Motor neuron (in vitro differentiated cells): ENCODE data around the gene CCDC43. TPM values are rescaled to one million over a fixed set of nuclear protein-coding genes. Genes with fewer than 3 reads are reported as not detected.
A peak's percentile ranks its signal among the peaks of the same experiment; 100 is the strongest.
"Not testable (repeated sequence)": the region's sequence is repeated elsewhere in the genome, so short reads cannot be mapped to it uniquely, and the experiment has no call there.

ENCODE experiments used
- ATAC-seq, 8 experiments: fragments of 200-7000 bp; cut with Tn5 transposase; replicated peaks in 6 of 8; 2 replicates each; pipeline ENCODE4 v1.8.0; 2021; ENCODE audit warnings: mild to moderate bottlenecking in 8 of 8, moderate library complexity in 8 of 8
- H3K27ac ChIP-seq, 2 donors: fragments of 250-450 bp; sonication (Bioruptor Pico); 2 replicates each; pipeline ENCODE4 v1.9.0; 2021; ENCODE audit warnings: antibody characterized with exemption in 2 of 2, mild to moderate bottlenecking in 2 of 2, moderate library complexity in 1 of 2
- H3K4me1 ChIP-seq, 2 donors: fragments of 250-450 bp; sonication (Bioruptor Pico); replicated peaks in 1 of 2; 2 replicates each; pipeline ENCODE4 v1.6.1; 2021; ENCODE audit warnings: antibody characterized with exemption in 2 of 2, mild to moderate bottlenecking in 2 of 2, moderate library complexity in 1 of 2
- H3K4me3 ChIP-seq, 5 donors: fragments of 250-450 bp; sonication (Bioruptor Pico); 2 replicates each; pipeline ENCODE4 v1.9.0; 2021; ENCODE audit warnings: antibody characterized with exemption in 5 of 5, mild to moderate bottlenecking in 5 of 5, moderate library complexity in 4 of 5
- WGBS, 10 experiments: fragments of 450-650 bp; shearing (Covaris generic); methylation state at CpG; one replicate each; pipeline ENCODE4 v1.0.0; 2022; 5-methylcytosine and 5-hydroxymethylcytosine counted together
- in situ Hi-C, 9 experiments: fragments of 400-800 bp; cut with MboI; loops; one replicate each; pipeline ENCODE4 v1.15.0; 2021; ENCODE audit warnings: low sequenced_read_pairs in 9 of 9, low pct_unique_long_range_greater_than_20kb in 2 of 9; ENCODE audit not compliant: unreplicated experiment in 9 of 9
- total RNA-seq, 8 experiments: library from RNA; unstranded; fragments of 300-600 nt; gene quantifications; 2 replicates each; pipeline versions ENCODE4 v1.2.3 to v1.2.4, GENCODE V29; 2022

Gene CCDC43
- total RNA-seq, 8 experiments from 2014 or later, result 25.6 to 40.7 (median 31.5) TPM

- peak in 6 of 8 experiments; percentile 38 to 92 (median 67) for ATAC-seq
- Histone ChIP-seq H3K4me3 (peak within 1 kb of the TSS in 4 of 5 donors; percentile 13 to 26 (median 14)), H3K4me1 (no peaks in the 10 kb centered on the region), H3K27ac (no peak within 1 kb of the TSS)
- 22 to 100% (median 27%) methylated on average over 1 to 14 of the region's 57 CpGs; no CpG with 5 or more reads in 3 of the 10 experiments for WGBS, 10 experiments
- in situ Hi-C loops, result loop anchor here in 1 of 9 experiments (25.0 kb wide), 1 partner anchor 244 kb away; no protein-coding TSS in a partner anchor
These were observed 33.4 kb downstream of the CCDC43 start, which contains the start of gene MEIOC for GRCh38 chr17:44655983-44656710. Gene MEIOC (plus strand): TSS chr17:44656468. CDS start chr17:44656614, 146 bp downstream.

- ATAC-seq, result no peak
- Histone ChIP-seq H3K27ac (no peak overlapping the region), H3K4me3 (no peak overlapping the region), H3K4me1 (no peaks in the 10 kb centered on the region)
- in situ Hi-C loops, result loop anchor here in 1 of 9 experiments (25.0 kb wide), 1 partner anchor 242 kb away; no protein-coding TSS in a partner anchor
- 80 to 100% (median 80%) methylated on average over 1 of the region's 1 CpG; no CpG with 5 or more reads in 7 of the 10 experiments for WGBS, 10 experiments
These were observed 35.6 kb downstream of the CCDC43 start for GRCh38 chr17:44653954-44654353.

GRCh38 chr17:44653384-44653783, 36.2 kb downstream of the CCDC43 start:
- in situ Hi-C loops, result loop anchor here in 1 of 9 experiments (25.0 kb wide), 1 partner anchor 241 kb away; no protein-coding TSS in a partner anchor
- H3K4me1 ChIP-seq, result no peaks in the 10 kb centered on the region
- 20 to 100% (median 94%) methylated on average over 1 to 3 of the region's 3 CpGs; no CpG with 5 or more reads in 2 of the 10 experiments for WGBS, 10 experiments
- no peak overlapping the region for H3K4me3 ChIP-seq
- H3K27ac ChIP-seq, result no peak overlapping the region
- ATAC-seq, result no peak

GRCh38 chr17:44652727-44653126, 36.8 kb downstream of the CCDC43 start:
- Histone ChIP-seq H3K27ac (no peak overlapping the region), H3K4me3 (no peak overlapping the region), H3K4me1 (no peaks in the 10 kb centered on the region)
- ATAC-seq, result no peak
- WGBS, 10 experiments, result 56 to 100% (median 86%) methylated on average over 1 to 8 of the region's 8 CpGs
- in situ Hi-C loops, result loop anchor here in 1 of 9 experiments (25.0 kb wide), 1 partner anchor 240 kb away; no protein-coding TSS in a partner anchor

- WGBS, 10 experiments, result 51 to 88% (median 71%) methylated on average over 2 to 5 of the region's 5 CpGs; no CpG with 5 or more reads in 1 of the 10 experiments
- ATAC-seq, result no peak
- in situ Hi-C loops, result loop anchor here in 1 of 9 experiments (25.0 kb wide), 1 partner anchor 239 kb away; no protein-coding TSS in a partner anchor
- Histone ChIP-seq H3K4me3 (no peak overlapping the region), H3K4me1 (no peaks in the 10 kb centered on the region), H3K27ac (no peak overlapping the region)
These were observed 38.3 kb downstream of the CCDC43 start for GRCh38 chr17:44651228-44651627.

GRCh38 chr17:44648963-44649362, 40.6 kb downstream of the CCDC43 start:
- Histone ChIP-seq H3K27ac (no peak overlapping the region), H3K4me3 (no peak overlapping the region), H3K4me1 (no peaks in the 10 kb centered on the region)
- in situ Hi-C loops, result loop anchor here in 6 of 9 experiments (25.0 kb wide), 2 partner anchors 112 to 237 kb away; no protein-coding TSS in a partner anchor
- 50 to 100% (median 83%) methylated on average over 1 to 2 of the region's 2 CpGs; no CpG with 5 or more reads in 3 of the 10 experiments for WGBS, 10 experiments
- ATAC-seq, result no peak

- no peak for ATAC-seq
- H3K4me1 ChIP-seq, result no peaks in the 10 kb centered on the region
- no peak overlapping the region for H3K27ac ChIP-seq
- no peak overlapping the region for H3K4me3 ChIP-seq
- in situ Hi-C loops, result loop anchor here in 6 of 9 experiments (25.0 kb wide), 2 partner anchors 110 to 235 kb away; no protein-coding TSS in a partner anchor
These were observed 41.8 kb downstream of the CCDC43 start for GRCh38 chr17:44647736-44648135.

GRCh38 chr17:44646280-44646679, 43.3 kb downstream of the CCDC43 start:
- Histone ChIP-seq H3K4me3 (no peak overlapping the region), H3K4me1 (no peaks in the 10 kb centered on the region), H3K27ac (no peak overlapping the region)
- WGBS, 10 experiments, result 25 to 100% (median 84%) methylated on average over 1 to 4 of the region's 4 CpGs
- in situ Hi-C loops, result loop anchor here in 6 of 9 experiments (25.0 kb wide), 2 partner anchors 109 to 234 kb away; no protein-coding TSS in a partner anchor
- ATAC-seq, result no peak

- in situ Hi-C loops, result loop anchor here in 6 of 9 experiments (25.0 kb wide), 2 partner anchors 108 to 233 kb away; no protein-coding TSS in a partner anchor
- H3K4me1 ChIP-seq, result no peaks in the 10 kb centered on the region
- no peak overlapping the region for H3K4me3 ChIP-seq
- no peak overlapping the region for H3K27ac ChIP-seq
- ATAC-seq, result no peak
- 68 to 100% (median 72%) methylated on average over 1 to 8 of the region's 12 CpGs; no CpG with 5 or more reads in 5 of the 10 experiments for WGBS, 10 experiments
These were observed 44.2 kb downstream of the CCDC43 start for GRCh38 chr17:44645341-44645740.

GRCh38 chr17:44642834-44643233, 46.7 kb downstream of the CCDC43 start:
- no peaks in the 10 kb centered on the region for H3K4me1 ChIP-seq
- no peak overlapping the region for H3K4me3 ChIP-seq
- in situ Hi-C loops, result loop anchor here in 6 of 9 experiments (25.0 kb wide), 2 partner anchors 106 to 231 kb away; no protein-coding TSS in a partner anchor
- H3K27ac ChIP-seq, result no peak overlapping the region
- no peak for ATAC-seq
- WGBS, 10 experiments, result 0 to 100% (median 59%) methylated on average over 1 to 6 of the region's 7 CpGs

GRCh38 chr17:44637066-44637465, 52.5 kb downstream of the CCDC43 start:
- Histone ChIP-seq H3K4me1 (no peaks in the 10 kb centered on the region), H3K4me3 (no peak overlapping the region), H3K27ac (no peak overlapping the region)
- in situ Hi-C loops, result loop anchor here in 7 of 9 experiments (10.0 to 25.0 kb wide), 3 partner anchors 100 to 225 kb away; no protein-coding TSS in a partner anchor
- ATAC-seq, result no peak
- 17 to 100% (median 79%) methylated on average over 1 of the region's 1 CpG; no CpG with 5 or more reads in 6 of the 10 experiments for WGBS, 10 experiments

GRCh38 chr17:44636562-44636961, 53.0 kb downstream of the CCDC43 start:
- H3K4me3 ChIP-seq, result no peak overlapping the region
- H3K4me1 ChIP-seq, result no peaks in the 10 kb centered on the region
- in situ Hi-C loops, result loop anchor here in 7 of 9 experiments (10.0 to 25.0 kb wide), 3 partner anchors 99 to 224 kb away; no protein-coding TSS in a partner anchor
- ATAC-seq, result peak in 7 of 8 experiments; percentile 45 to 75 (median 67)
- 0 to 67% (median 14%) methylated on average over 1 of the region's 1 CpG; no CpG with 5 or more reads in 4 of the 10 experiments for WGBS, 10 experiments
- no peak overlapping the region for H3K27ac ChIP-seq

GRCh38 chr17:44634401-44634800, 55.2 kb downstream of the CCDC43 start:
- in situ Hi-C loops, result loop anchor here in 7 of 9 experiments (10.0 to 25.0 kb wide), 3 partner anchors 97 to 222 kb away; no protein-coding TSS in a partner anchor
- not testable (repeated sequence) for H3K4me3 ChIP-seq

More at GRCh38 chr17:44634401-44634800, 55.2 kb downstream of the CCDC43 start:
- not testable (repeated sequence) for ATAC-seq, H3K4me1 ChIP-seq, H3K27ac ChIP-seq
- 36 to 86% (median 61%) methylated on average over 1 to 4 of the region's 4 CpGs for WGBS, 10 experiments
